Mononuclear cell (primary cell): ENCODE results near the gene CBFA2T2. TPM values are rescaled to one million over a fixed set of nuclear protein-coding genes. Genes with fewer than 3 reads are reported as not detected.
"Not testable (repeated sequence)": the region's sequence is repeated elsewhere in the genome, so short reads cannot be mapped to it uniquely, and the experiment has no call there.

Source experiments
- H3K27me3 ChIP-seq: 2 replicates; pipeline ENCODE4 v1.6.0; 2011; ENCODE audit warnings: low read length, control low read depth; ENCODE audit not compliant: insufficient read depth
- H3K4me1 ChIP-seq: 2 replicates; pipeline ENCODE4 v1.5.1; 2011; ENCODE audit warnings: mild to moderate bottlenecking, low read length, control low read depth; ENCODE audit not compliant: insufficient read depth
- H3K4me3 ChIP-seq: 2 replicates; pipeline ENCODE4 v1.5.1; 2011; ENCODE audit warnings: mild to moderate bottlenecking, low read length, moderate library complexity
- H3K9me3 ChIP-seq: 2 replicates; pipeline ENCODE4 v1.5.1; 2011; ENCODE audit warnings: low read depth, mild to moderate bottlenecking, control low read depth, low read length
- total RNA-seq: library from RNA; depleted of rRNA; stranded (reverse); fragments of >200 nt; gene quantifications from one replicate; pipeline ENCODE4 v1.2.3, GENCODE V29; 2012

The CBFA2T2 gene
- total RNA-seq, 1 donor: 8.9 TPM

DNA sequence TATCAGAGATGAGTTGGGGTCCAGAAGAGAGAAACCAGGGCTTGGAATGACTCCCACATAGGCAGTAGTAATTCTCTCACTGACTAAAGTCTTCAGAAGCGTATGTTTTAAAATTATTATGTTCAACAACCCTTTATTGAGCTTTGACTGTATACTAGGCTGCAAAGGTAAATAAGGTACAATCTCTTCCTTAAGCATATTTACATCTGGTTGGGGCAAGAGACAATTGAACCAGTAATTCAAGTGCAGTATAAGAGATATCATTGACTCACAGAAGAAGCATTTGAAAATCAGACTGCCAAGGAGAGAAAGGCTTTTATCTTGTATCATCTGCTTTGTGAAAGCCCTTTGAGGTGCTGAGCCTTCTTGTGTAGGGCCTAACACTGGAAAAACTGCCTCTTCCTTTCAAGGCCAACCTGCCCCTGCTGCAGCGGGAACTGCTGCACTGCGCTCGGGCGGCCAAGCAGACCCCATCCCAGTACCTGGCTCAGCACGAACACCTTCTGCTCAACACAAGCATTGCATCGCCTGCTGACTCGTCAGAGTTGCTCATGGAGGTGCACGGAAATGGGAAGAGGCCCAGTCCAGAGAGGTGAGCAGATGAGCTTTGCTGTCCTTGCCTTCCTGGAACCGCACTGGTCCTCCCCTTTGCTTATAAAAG, 132.9 kb downstream of the CBFA2T2 start:
- Histone ChIP-seq H3K4me1 (peaks cover 4% of the 10 kb centered on the region), H3K27me3 (no peaks in the 10 kb centered on the region), H3K4me3 (no peak overlapping the region), H3K9me3 (no peaks in the 10 kb centered on the region)

DNA sequence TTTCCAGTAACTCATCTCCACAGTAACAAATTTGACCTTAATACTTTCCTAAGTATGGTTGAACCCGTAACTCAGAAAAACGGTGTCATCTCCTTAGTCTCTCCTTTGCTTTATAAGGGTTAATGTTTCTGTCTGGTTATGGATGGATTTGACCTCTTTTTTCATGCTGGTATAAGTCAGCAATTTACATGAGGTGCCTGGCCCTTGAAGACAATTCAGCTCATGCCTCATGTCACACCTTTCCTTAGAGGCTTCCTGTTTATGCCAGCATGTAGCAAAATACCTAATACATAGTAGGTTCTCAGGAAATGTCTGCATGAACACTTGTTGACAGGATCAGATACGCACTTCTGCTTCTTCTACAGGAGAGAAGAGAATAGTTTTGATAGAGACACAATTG, 134.5 kb downstream of the CBFA2T2 start:
- H3K4me3 ChIP-seq: no peak overlapping the region
- peaks cover 4% of the 10 kb centered on the region for H3K4me1 ChIP-seq
- H3K9me3 ChIP-seq: no peaks in the 10 kb centered on the region
- no peaks in the 10 kb centered on the region for H3K27me3 ChIP-seq

DNA sequence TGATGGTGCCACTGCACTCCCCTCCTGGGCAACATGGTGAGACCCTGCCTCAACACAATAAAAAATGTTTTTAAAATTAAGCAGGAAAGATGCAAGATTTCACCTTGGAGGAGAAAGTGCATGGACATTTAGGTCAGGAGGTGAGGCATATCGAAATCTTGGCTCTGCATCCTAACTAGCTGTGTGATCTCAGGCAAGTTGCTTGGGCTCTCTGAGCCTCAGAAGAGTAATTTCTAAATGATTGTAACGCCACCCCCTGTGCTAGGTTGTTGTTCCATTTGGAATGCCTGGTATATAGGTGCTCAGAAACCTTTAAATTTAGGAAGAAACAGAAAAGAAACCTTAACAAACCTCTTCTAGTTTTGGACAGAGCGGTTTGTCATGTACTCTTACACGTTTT, 136.3 kb downstream of the CBFA2T2 start:
- Histone ChIP-seq H3K4me1 (peaks cover 4% of the 10 kb centered on the region), H3K27me3 (no peaks in the 10 kb centered on the region), H3K9me3 (no peaks in the 10 kb centered on the region), H3K4me3 (no peak overlapping the region)

DNA sequence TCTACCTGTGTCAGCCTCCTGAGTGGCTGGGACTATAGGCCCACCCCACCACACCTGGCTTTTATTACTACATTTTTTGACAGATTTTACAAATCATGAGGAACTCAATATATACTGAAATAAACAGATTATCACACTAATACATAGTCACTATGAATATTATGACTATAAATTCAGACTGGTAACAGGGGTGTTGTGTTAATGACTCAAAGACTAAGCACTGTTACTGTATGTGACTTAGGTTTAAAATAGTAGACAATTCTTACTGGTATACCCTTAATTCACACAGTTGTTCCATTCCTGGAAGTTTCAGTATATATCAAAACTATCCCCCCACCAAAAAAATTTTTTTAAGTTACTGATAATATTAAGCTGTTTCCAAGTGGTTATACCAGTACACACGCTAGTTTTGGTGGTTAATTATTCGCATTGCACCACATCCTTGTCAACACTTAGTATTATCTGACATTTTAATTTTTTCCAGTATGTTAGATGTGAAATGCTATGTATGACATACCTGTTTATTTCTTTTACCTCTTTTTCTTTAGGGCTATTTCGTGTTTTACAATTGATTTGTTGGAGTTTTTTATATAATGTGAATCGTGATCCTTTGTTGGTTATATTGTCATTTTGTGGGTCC, 137.8 kb downstream of the CBFA2T2 start:
- Histone ChIP-seq H3K27me3 (no peaks in the 10 kb centered on the region), H3K4me3 (no peak overlapping the region), H3K9me3 (no peaks in the 10 kb centered on the region), H3K4me1 (peaks cover 4% of the 10 kb centered on the region)

DNA sequence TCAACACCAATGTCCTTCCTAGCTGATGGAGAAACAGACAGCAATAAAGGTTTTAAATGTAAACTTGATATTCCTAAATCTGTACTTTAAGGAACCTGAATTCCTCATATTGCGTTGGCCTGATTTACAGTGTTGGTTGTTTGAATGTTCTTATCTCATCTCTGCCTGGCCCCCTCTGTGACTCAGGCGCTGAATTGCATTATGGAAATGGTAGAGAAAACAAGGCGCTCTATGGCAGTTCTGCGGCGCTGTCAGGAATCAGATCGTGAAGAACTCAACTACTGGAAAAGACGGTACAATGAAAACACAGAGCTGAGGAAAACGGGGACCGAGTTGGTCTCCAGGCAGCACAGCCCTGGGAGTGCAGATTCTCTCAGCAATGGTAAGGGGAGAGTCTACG, 139.6 kb downstream of the CBFA2T2 start:
- H3K4me3 ChIP-seq: no peak overlapping the region
- H3K4me1 ChIP-seq: peaks cover under 1% of the 10 kb centered on the region
- no peaks in the 10 kb centered on the region for H3K9me3 ChIP-seq
- H3K27me3 ChIP-seq: no peaks in the 10 kb centered on the region

DNA sequence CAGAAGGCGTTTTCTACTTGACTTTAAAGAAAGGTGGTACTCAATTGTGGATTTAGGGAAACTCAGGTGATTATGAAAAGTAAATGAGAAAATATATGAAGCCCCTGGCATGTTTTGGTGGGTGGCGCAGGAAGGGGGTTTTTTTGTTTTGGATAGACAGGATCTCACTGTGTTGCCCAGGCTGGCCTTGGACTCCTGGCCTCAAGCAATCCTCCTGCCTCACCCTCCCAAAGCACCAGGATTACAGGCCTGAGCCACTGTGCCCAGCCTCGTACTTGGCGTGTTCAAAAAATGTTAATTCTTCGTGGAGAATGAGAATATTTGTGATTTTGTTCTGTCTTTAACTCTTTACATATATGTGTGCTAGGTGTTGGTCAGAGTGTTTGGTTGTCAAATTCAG, 140.1 kb downstream of the CBFA2T2 start:
- no peaks in the 10 kb centered on the region for H3K4me1 ChIP-seq
- no peak overlapping the region for H3K4me3 ChIP-seq
- H3K27me3 ChIP-seq: no peaks in the 10 kb centered on the region
- no peaks in the 10 kb centered on the region for H3K9me3 ChIP-seq

DNA sequence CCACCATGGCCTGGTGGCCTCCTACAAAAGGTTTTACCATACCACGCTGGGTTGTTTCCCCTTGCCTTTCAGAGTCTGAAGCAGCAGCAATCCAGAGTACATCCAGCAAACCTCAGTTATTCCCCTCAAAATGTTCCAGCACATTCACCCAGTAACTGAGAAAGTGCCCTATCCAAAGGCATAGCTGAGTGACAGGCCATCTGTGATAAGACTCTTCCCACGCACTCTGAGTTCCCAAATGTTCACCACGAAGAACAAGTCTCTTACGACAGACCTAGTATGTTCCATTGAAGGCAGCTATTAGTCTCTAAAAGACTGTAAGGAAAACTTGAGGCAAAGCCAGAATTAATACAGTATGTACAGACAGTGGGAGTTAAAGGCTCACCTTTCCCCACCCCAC, 140.6 kb downstream of the CBFA2T2 start:
- H3K4me3 ChIP-seq: no peak overlapping the region
- no peaks in the 10 kb centered on the region for H3K4me1 ChIP-seq
- no peaks in the 10 kb centered on the region for H3K27me3 ChIP-seq
- no peaks in the 10 kb centered on the region for H3K9me3 ChIP-seq

DNA sequence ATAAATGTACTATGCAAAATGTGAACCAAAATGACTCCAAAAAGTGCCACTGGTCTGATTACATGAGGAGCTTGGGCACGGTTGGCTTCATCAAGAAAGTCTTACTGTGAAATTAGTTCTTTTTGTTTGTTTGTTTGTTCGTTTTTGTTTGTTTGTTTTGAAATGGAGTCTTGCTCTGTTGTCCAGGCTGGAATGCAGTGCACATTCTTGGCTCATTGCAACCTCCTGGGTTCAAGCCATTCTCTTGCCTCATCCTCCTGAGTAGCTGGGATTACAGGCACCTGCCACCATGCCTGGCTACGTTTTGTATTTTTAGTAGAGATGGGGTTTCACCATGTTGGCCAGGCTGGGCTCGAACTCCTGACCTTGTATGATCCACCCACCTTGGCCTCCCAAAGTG, 142.0 kb downstream of the CBFA2T2 start:
- H3K4me1 ChIP-seq, H3K27me3 ChIP-seq, H3K4me3 ChIP-seq, H3K9me3 ChIP-seq: not testable (repeated sequence)

DNA sequence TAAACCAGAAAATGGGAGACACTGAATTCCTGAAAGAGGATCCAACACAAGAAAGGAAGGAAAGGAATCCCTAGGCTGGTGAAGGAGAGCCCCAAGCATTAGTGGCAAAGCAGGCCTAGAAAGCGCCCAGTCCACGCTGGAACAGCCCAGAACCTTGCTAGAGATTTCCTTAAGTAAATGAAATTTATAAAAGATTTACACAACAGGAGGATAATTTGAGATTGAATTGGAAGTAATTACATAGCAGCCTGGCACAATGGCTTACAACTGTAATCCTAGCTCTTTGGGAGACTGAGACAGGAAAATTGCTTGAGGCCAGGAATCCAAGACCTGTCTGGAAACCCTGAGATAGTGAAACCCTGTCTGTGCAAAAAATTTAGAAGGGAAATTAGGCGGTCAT, 145.4 kb downstream of the CBFA2T2 start:
- Histone ChIP-seq H3K4me3 (no peak overlapping the region), H3K27me3 (no peaks in the 10 kb centered on the region), H3K4me1 (no peaks in the 10 kb centered on the region), H3K9me3 (no peaks in the 10 kb centered on the region)

DNA sequence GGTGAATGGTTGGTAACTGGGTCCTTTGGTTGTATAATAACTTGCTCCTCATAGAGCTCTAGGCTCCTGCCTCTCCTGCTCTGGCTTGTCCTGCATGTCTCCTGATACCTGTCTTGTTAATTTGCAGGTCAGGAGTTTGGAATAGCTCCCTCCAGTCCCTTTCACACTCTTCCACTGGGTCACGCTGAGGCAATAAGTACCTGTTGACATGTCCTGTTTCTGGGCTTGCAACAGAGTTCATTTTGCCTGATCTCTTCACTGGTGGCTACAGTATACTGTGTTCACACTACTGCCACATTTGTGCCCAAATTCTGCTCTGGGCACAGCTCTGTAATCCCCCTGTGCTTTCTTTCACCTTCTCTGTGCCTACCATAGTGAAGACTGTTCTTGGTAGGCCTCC, 146.9 kb downstream of the CBFA2T2 start:
- H3K4me1 ChIP-seq: no peaks in the 10 kb centered on the region
- H3K4me3 ChIP-seq: no peak overlapping the region
- no peaks in the 10 kb centered on the region for H3K9me3 ChIP-seq
- H3K27me3 ChIP-seq: no peaks in the 10 kb centered on the region

DNA sequence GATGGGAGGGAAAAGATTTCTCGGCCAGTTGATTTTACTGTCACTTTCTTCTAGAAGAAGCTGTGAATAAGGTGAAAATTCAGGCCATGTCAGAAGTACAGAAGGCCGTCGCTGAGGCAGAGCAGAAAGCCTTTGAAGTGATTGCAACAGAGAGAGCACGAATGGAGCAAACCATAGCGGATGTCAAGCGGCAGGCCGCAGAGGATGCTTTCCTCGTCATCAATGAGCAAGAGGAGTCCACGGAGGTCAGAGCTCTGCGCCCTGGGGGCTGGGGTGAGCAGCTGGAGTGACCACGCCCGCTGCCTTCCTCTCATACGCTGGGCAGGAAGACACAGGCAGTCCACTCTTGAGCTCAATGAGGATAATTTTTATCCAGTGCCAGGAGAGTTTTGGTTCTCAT, 150.4 kb downstream of the CBFA2T2 start:
- H3K27me3 ChIP-seq: no peaks in the 10 kb centered on the region
- no peaks in the 10 kb centered on the region for H3K9me3 ChIP-seq
- no peak overlapping the region for H3K4me3 ChIP-seq
- no peaks in the 10 kb centered on the region for H3K4me1 ChIP-seq

DNA sequence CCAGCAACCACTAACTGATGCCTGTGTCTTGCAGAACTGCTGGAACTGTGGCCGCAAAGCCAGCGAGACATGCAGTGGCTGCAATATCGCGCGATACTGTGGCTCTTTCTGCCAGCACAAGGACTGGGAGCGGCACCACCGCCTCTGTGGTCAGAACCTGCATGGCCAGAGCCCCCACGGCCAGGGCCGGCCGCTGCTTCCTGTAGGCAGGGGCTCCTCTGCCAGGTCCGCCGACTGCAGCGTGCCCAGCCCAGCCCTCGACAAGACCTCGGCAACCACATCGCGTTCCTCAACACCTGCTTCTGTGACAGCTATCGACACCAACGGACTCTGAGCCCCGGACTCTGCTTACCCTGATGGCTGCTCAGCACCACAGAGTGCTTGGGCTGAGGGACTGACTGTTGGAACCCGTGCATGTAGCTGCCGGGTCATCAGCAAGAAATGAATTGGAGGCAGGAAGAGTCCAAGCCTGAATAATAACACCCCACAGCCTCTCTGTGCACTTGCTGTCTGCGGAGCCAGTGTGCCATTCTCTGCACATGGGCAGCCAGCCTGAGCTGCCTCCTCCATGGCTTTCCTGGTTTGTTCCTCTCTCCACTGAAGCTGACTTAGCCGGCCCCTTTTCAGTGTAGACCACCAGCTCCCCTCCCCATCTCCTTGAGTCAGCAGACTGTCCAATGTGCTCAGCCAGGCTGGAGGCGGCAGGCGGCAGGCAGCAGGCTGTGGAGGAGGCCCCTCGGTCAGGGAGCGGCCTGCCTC, 154.6 kb downstream of the CBFA2T2 start:
- no peaks in the 10 kb centered on the region for H3K4me1 ChIP-seq
- no peaks in the 10 kb centered on the region for H3K9me3 ChIP-seq
- no peaks in the 10 kb centered on the region for H3K27me3 ChIP-seq
- H3K4me3 ChIP-seq: no peak overlapping the region

DNA sequence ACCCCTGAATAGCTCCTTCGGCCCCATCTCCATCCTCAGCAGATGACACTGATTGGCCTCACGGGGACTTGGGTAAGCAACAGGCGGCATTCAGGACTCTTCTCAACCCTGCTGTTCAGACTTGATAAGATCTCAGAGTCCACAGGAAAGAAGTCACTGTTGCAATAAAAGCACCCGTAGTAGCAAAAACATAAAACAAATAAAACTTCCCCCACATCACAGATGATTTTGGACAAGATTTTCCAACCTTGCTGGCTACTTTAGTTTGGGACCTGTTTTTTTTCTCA, 155.1 kb downstream of the CBFA2T2 start:
- H3K4me3 ChIP-seq: no peak overlapping the region
- H3K4me1 ChIP-seq: no peaks in the 10 kb centered on the region
- no peaks in the 10 kb centered on the region for H3K27me3 ChIP-seq
- H3K9me3 ChIP-seq: no peaks in the 10 kb centered on the region

DNA sequence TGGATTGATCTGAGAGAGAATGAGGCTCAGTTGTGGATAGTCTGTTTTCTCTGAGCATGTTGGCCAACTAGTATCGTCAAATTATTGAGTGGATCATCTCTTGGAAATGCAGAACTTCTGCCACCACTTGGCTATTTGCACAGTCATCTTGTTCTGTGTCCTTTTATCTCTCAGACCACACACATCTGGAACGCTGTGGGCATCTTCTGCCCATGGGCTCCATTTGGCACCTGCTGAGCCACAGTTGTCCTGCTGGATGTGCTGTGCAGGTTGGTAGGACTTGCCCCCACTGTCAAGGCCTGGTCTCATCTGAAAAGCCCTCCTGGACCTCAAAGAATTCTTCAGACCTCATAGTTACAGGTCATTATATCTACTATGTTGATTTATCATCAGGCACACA, 155.5 kb downstream of the CBFA2T2 start:
- H3K4me3 ChIP-seq: no peak overlapping the region
- no peaks in the 10 kb centered on the region for H3K4me1 ChIP-seq
- H3K9me3 ChIP-seq: no peaks in the 10 kb centered on the region
- no peaks in the 10 kb centered on the region for H3K27me3 ChIP-seq

DNA sequence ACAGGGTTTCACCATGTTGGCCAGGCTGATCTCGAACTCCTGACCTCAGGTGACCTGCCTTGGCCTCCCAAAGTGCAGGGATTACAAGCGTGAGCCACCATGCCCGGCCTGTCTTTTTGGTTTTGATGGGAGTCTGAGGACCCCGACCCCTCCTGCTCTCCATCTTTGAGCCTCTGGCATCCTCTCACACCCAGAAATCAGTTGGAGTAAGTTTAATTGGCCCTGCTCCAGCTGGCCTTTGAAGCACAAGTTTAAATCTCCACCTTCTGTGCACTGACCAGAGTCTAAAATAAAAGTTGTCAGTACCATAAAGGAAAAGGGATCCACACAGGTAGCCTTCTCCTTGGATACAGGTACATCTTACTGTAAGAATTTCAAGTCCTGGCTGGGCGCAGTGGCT, 156.3 kb downstream of the CBFA2T2 start:
- Histone ChIP-seq H3K9me3 (no peaks in the 10 kb centered on the region), H3K4me1 (no peaks in the 10 kb centered on the region), H3K4me3 (no peak overlapping the region), H3K27me3 (no peaks in the 10 kb centered on the region)
